Lower leg skin (tissue), 3 donors: ENCODE data around the gene RGMB.

ENCODE experiments used
- CTCF ChIP-seq, 3 donors: fragments of 450-650 bp; IDR thresholded peaks; one replicate each; pipeline ENCODE4 v1.5.1; 2016; ENCODE audit warnings: antibody characterized with exemption in 3 of 3, mild to moderate bottlenecking in 3 of 3, moderate library complexity in 2 of 3
- POLR2A ChIP-seq, 2 donors: fragments of 450-650 bp; IDR thresholded peaks; one replicate each; pipeline ENCODE4 v1.6.1; 2016 to 2017; ENCODE audit warnings: antibody characterized with exemption in 2 of 2, mild to moderate bottlenecking in 1 of 2, moderate library complexity in 1 of 2

GRCh38 chr5:98804066-98804465 lies 30.6 kb downstream of the RGMB start:
- TF ChIP-seq CTCF (IDR thresholded peaks at IDR 0.05): no peak
- no peak for TF ChIP-seq POLR2A (IDR thresholded peaks at IDR 0.05)
